Vagina (tissue), 2 donors: Measurements from ENCODE around the gene LGALS4.
"Not testable (repeated sequence)": the region's sequence is repeated elsewhere in the genome, so short reads cannot be mapped to it uniquely, and the experiment has no call there.

Source experiments
- CTCF ChIP-seq, 3 experiments: fragments of 450-650 bp in 2 of 3; fragments of 200-600 bp in 1 of 3; sonication (generic) in 1 of 3; IDR thresholded peaks; one replicate each; pipeline ENCODE4 v1.5.1; 2017 to 2019; ENCODE audit warnings: antibody characterized with exemption in 3 of 3, mild to moderate bottlenecking in 2 of 3, moderate library complexity in 2 of 3
- POLR2A ChIP-seq, 2 donors: fragments of 450-650 bp; IDR thresholded peaks; one replicate each; pipeline ENCODE4 v1.6.1; 2017; ENCODE audit warnings: antibody characterized with exemption in 2 of 2, mild to moderate bottlenecking in 2 of 2, moderate library complexity in 2 of 2

GRCh38 chr19:38797781-38798180, 15.0 kb downstream of the LGALS4 start:
- not testable (repeated sequence) for TF ChIP-seq POLR2A, CTCF (IDR thresholded peaks at IDR 0.05)
